IMR-90 (cell line): ENCODE results near the gene CNTN4. TPM values are rescaled to one million over a fixed set of nuclear protein-coding genes. Genes with fewer than 3 reads are reported as not detected.

Source experiments
- ATAC-seq: fragments of 200-7000 bp; cut with Tn5 transposase; 2 replicates; pipeline ENCODE4 v1.9.1; 2020; ENCODE audit warnings: low read depth, mild to moderate bottlenecking, moderate library complexity
- BruUV-seq: library from RNA; stranded (reverse); fragments of 400-500 nt; replicated peaks from 2 replicates; lab custom pipeline; 2021; lab: Mats Ljungman, UMichigan
- CTCF ChIA-PET: fragments of 300-600 bp; formaldehyde crosslinking; extraction: SDS; loops from one replicate; lab custom pipeline; 2021; ENCODE audit warnings: antibody characterized with exemption; lab: Yijun Ruan, JAX
- POLR2A ChIA-PET: fragments of 300-600 bp; sonication (Branson Sonifier 250); formaldehyde crosslinking; loops from one replicate; lab custom pipeline; 2022; ENCODE audit warnings: antibody characterized with exemption; ENCODE audit not compliant: unreplicated experiment; lab: Charles Lee
- DNase-seq: peaks from one replicate; pipeline ENCODE4 v3.0.0; 2013
- H2AFZ ChIP-seq: replicated peaks from 2 replicates; pipeline ENCODE3; 2013; ENCODE audit warnings: low read length, mild to moderate bottlenecking; ENCODE audit not compliant: poor library complexity
- H2AK5ac ChIP-seq: 2 replicates; pipeline ENCODE4 v1.6.1; 2013; ENCODE audit warnings: low read depth, low read length, inconsistent platforms
- H2AK9ac ChIP-seq: replicated peaks from 2 replicates; pipeline ENCODE3; 2013; ENCODE audit warnings: mild to moderate bottlenecking, low read depth, low read length, moderate library complexity; ENCODE audit not compliant: poor library complexity
- H2BK120ac ChIP-seq: 2 replicates; pipeline ENCODE4 v1.6.1; 2013; ENCODE audit warnings: low read depth, low read length, inconsistent platforms
- H2BK15ac ChIP-seq: 3 replicates; pipeline ENCODE4 v1.6.1; 2013; ENCODE audit warnings: low read depth, low read length, inconsistent platforms
- H2BK20ac ChIP-seq: 2 replicates; pipeline ENCODE4 v1.6.1; 2013; ENCODE audit warnings: low read depth, mild to moderate bottlenecking, inconsistent platforms, low read length, moderate library complexity
- H2BK5ac ChIP-seq: 2 replicates; pipeline ENCODE4 v1.6.1; 2013; ENCODE audit warnings: mild to moderate bottlenecking, low read depth, low read length, inconsistent platforms; ENCODE audit not compliant: poor library complexity, severe bottlenecking
- H3K14ac ChIP-seq: replicated peaks from 2 replicates; pipeline ENCODE4 v1.6.1; 2013; ENCODE audit warnings: low read depth, low read length, inconsistent platforms
- H3K18ac ChIP-seq: 2 replicates; pipeline ENCODE4 v1.6.1; 2013; ENCODE audit warnings: low read depth, low read length, control low read depth
- H3K23ac ChIP-seq: 2 replicates; pipeline ENCODE4 v1.6.1; 2013; ENCODE audit warnings: low read depth, low read length, inconsistent platforms
- H3K27ac ChIP-seq: 2 replicates; pipeline ENCODE4 v1.5.1; 2013; ENCODE audit warnings: mild to moderate bottlenecking, control low read depth, low read length; ENCODE audit not compliant: insufficient read depth
- H3K27me3 ChIP-seq: 2 replicates; pipeline ENCODE4 v1.6.1; 2013; ENCODE audit warnings: low read length; ENCODE audit not compliant: control insufficient read depth, insufficient read depth
- H3K36me3 ChIP-seq: 2 replicates; pipeline ENCODE4 v1.6.1; 2013; ENCODE audit warnings: low read length, mixed read lengths; ENCODE audit not compliant: control insufficient read depth, insufficient read depth
- H3K4ac ChIP-seq: 2 replicates; pipeline ENCODE4 v1.6.1; 2013; ENCODE audit warnings: low read depth, low read length, inconsistent platforms
- H3K4me1 ChIP-seq: 2 replicates; pipeline ENCODE4 v1.6.1; 2013; ENCODE audit warnings: low read length, mixed read lengths; ENCODE audit not compliant: control insufficient read depth, insufficient read depth
- H3K4me2 ChIP-seq: 2 replicates; pipeline ENCODE4 v1.6.1; 2013; ENCODE audit warnings: low read depth, mild to moderate bottlenecking, control low read depth, low read length, moderate library complexity
- H3K4me3 ChIP-seq: 2 replicates; pipeline ENCODE4 v1.5.1; 2013; ENCODE audit warnings: low read depth, mild to moderate bottlenecking, control low read depth, low read length, moderate library complexity; ENCODE audit not compliant: insufficient read depth
- H3K56ac ChIP-seq: 2 replicates; pipeline ENCODE4 v1.6.1; 2013; ENCODE audit warnings: low read length, inconsistent platforms; ENCODE audit not compliant: insufficient read depth; ENCODE audit errors: extremely low read depth
- H3K79me1 ChIP-seq, 2 experiments: 2 replicates each; pipeline ENCODE4 v1.6.1; 2013; ENCODE audit warnings: low read length in 2 of 2, inconsistent platforms in 1 of 2, low read depth in 1 of 2
- H3K9ac ChIP-seq: 2 replicates; pipeline ENCODE4 v1.6.1; 2013; ENCODE audit warnings: low read depth, low read length, control low read depth
- H3K9me1 ChIP-seq: 2 replicates; pipeline ENCODE4 v1.6.1; 2013; ENCODE audit warnings: low read length, inconsistent platforms; ENCODE audit not compliant: insufficient read depth
- H3K9me3 ChIP-seq: 2 replicates; pipeline ENCODE4 v1.6.1; 2013; ENCODE audit warnings: low read length; ENCODE audit not compliant: control insufficient read depth, insufficient read depth
- H4K20me1 ChIP-seq: 2 replicates; pipeline ENCODE4 v1.6.1; 2013; ENCODE audit warnings: low read length, inconsistent platforms; ENCODE audit not compliant: insufficient read depth
- H4K5ac ChIP-seq: 2 replicates; pipeline ENCODE4 v1.6.1; 2013; ENCODE audit warnings: mild to moderate bottlenecking, low read depth, low read length, control low read depth
- H4K8ac ChIP-seq, 2 experiments: 2 replicates each; pipeline ENCODE4 v1.6.1; 2013; ENCODE audit warnings: low read depth in 2 of 2, low read length in 2 of 2, control low read depth in 1 of 2, inconsistent platforms in 1 of 2
- H4K91ac ChIP-seq: 2 replicates; pipeline ENCODE4 v1.6.1; 2013; ENCODE audit warnings: low read depth, low read length, inconsistent platforms; ENCODE audit not compliant: insufficient read depth
- BHLHE40 ChIP-seq: fragments of 150-350 bp; IDR thresholded peaks from 2 replicates; pipeline ENCODE4 v1.6.1; 2016; ENCODE audit warnings: mild to moderate bottlenecking, low read depth, low read length
- CHD1 ChIP-seq: IDR thresholded peaks from 2 replicates; pipeline ENCODE4 v1.6.1; 2012; ENCODE audit warnings: low read depth, low read length, improper control_type of control experiment
- FOS ChIP-seq: fragments of 150-350 bp; IDR thresholded peaks from 2 replicates; pipeline ENCODE4 v1.6.1; 2016; ENCODE audit warnings: low read depth, low read length
- MAFK ChIP-seq: IDR thresholded peaks from 2 replicates; pipeline ENCODE4 v1.6.1; 2012; ENCODE audit warnings: low read depth, low read length, improper control_type of control experiment
- MAZ ChIP-seq: IDR thresholded peaks from 2 replicates; pipeline ENCODE4 v1.6.1; 2012; ENCODE audit warnings: low read depth, mild to moderate bottlenecking, low read length, improper control_type of control experiment, moderate library complexity, borderline replicate concordance
- MXI1 ChIP-seq: IDR thresholded peaks from 2 replicates; pipeline ENCODE4 v1.6.1; 2012; ENCODE audit warnings: low read depth, mild to moderate bottlenecking, low read length, moderate library complexity, borderline replicate concordance
- RFX5 ChIP-seq: IDR thresholded peaks from 2 replicates; pipeline ENCODE4 v1.8.0; 2012; ENCODE audit warnings: low read depth, mild to moderate bottlenecking, low read length, moderate library complexity
- SMC3 ChIP-seq: fragments of 150-350 bp; IDR thresholded peaks from 2 replicates; pipeline ENCODE4 v1.6.1; 2016; ENCODE audit warnings: low read depth, mild to moderate bottlenecking, antibody characterized with exemption, low read length, moderate library complexity
- WGBS, 2 experiments: methylation state at CpG; one replicate each; pipeline versions ENCODE4 v1.1.5 to v1.1.7; 2013; ENCODE audit warnings: missing lambda C conversion rate in 2 of 2; ENCODE audit not compliant: insufficient read length in 1 of 2; ENCODE audit errors: extremely low coverage in 2 of 2; 5-methylcytosine and 5-hydroxymethylcytosine counted together
- dilution Hi-C: fragments of 300-500 bp; cut with HindIII; formaldehyde crosslinking; loops from one replicate; pipeline ENCODE4 v1.14.3; 2018; ENCODE audit warnings: low sequenced_read_pairs; ENCODE audit not compliant: unreplicated experiment
- in situ Hi-C: fragments of 300-500 bp; cut with MboI; formaldehyde crosslinking; loops from 3 replicates; pipeline ENCODE4 v1.14.3; 2019; ENCODE audit warnings: low sequenced_read_pairs, inconsistent platforms, mixed read lengths
- intact Hi-C: fragments of 100-400 bp; cut with micrococcal nuclease; formaldehyde crosslinking; loops from 2 replicates; pipeline ENCODE4 v1.10.0; 2022
- polyA plus RNA-seq, 3 experiments: library from polyadenylated mRNA; depleted of rRNA; stranded (reverse); fragments of >200 nt; gene quantifications; 2 replicates each; pipeline ENCODE4 v1.2.3, GENCODE V29; 2012; ENCODE audit warnings: low replicate concordance in 1 of 3
- total RNA-seq: library from RNA; depleted of rRNA; stranded (reverse); fragments of >200 nt; gene quantifications from 2 replicates; pipeline ENCODE4 v1.2.3, GENCODE V29; 2012
- TF ChIP-seq, protein P1 (sequence below): conservative IDR thresholded peaks from 2 replicates; pipeline ENCODE4 v1.5.1; 2012; ENCODE audit warnings: mild to moderate bottlenecking, low read depth, low read length, improper control_type of control experiment

CNTN4 gene
- total and polyA plus RNA-seq, 2 of the 4 experiments (the other 2 are of a cell fraction) = under 0.01 TPM; not detected in 1

- H3K4me1 ChIP-seq = no peaks in the 10 kb centered on the region
- no peaks in the 10 kb centered on the region for H3K36me3 ChIP-seq
- no peak overlapping the region for H3K14ac ChIP-seq
- no peak overlapping the region for H2AFZ ChIP-seq
- no peak overlapping the region for H2BK5ac ChIP-seq
- CTCF ChIA-PET = no interaction called here
- ATAC-seq (no peak), DNase-seq (no peak)
- H3K56ac ChIP-seq = no peak overlapping the region
- no peaks in the 10 kb centered on the region for H3K79me1 ChIP-seq
- no peak overlapping the region for H4K5ac ChIP-seq
- BruUV-seq = no TSS peak
- H3K4ac ChIP-seq = no peak overlapping the region
- H3K23ac ChIP-seq = no peak overlapping the region
- H3K9me3 ChIP-seq = no peaks in the 10 kb centered on the region
- 38% methylated on average over 2 of the region's 3 CpGs; no CpG with 5 or more reads in 1 of the 2 experiments for WGBS, 2 experiments
- TF ChIP-seq MXI1 (no peak), RFX5 (no peak), CHD1 (no peak), MAZ (no peak), SMC3 (no peak), BHLHE40 (no peak), MAFK (no peak), FOS (no peak)
- TF ChIP-seq, protein P1, sequence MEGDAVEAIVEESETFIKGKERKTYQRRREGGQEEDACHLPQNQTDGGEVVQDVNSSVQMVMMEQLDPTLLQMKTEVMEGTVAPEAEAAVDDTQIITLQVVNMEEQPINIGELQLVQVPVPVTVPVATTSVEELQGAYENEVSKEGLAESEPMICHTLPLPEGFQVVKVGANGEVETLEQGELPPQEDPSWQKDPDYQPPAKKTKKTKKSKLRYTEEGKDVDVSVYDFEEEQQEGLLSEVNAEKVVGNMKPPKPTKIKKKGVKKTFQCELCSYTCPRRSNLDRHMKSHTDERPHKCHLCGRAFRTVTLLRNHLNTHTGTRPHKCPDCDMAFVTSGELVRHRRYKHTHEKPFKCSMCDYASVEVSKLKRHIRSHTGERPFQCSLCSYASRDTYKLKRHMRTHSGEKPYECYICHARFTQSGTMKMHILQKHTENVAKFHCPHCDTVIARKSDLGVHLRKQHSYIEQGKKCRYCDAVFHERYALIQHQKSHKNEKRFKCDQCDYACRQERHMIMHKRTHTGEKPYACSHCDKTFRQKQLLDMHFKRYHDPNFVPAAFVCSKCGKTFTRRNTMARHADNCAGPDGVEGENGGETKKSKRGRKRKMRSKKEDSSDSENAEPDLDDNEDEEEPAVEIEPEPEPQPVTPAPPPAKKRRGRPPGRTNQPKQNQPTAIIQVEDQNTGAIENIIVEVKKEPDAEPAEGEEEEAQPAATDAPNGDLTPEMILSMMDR = no peak
- dilution Hi-C loops = no loop called here
- H2BK120ac ChIP-seq = no peak overlapping the region
- H3K27ac ChIP-seq = no peak overlapping the region
- no peak overlapping the region for H3K9ac ChIP-seq
- no peaks in the 10 kb centered on the region for H4K20me1 ChIP-seq
- no peak overlapping the region; the same call in 1 of the 2 replicates for H3K4me2 ChIP-seq
- intact Hi-C loops = no loop called here
- H2BK15ac ChIP-seq = no peak overlapping the region
- no peak overlapping the region for H4K91ac ChIP-seq
- no peak overlapping the region for H3K18ac ChIP-seq
- no peak overlapping the region for H2BK20ac ChIP-seq
- H3K4me3 ChIP-seq = no peak overlapping the region
- no peak overlapping the region for H2AK9ac ChIP-seq
- in situ Hi-C loops = no loop called here
- H3K27me3 ChIP-seq = no peaks in the 10 kb centered on the region
- no peak overlapping the region for H4K8ac ChIP-seq
- H2AK5ac ChIP-seq = no peak overlapping the region
- POLR2A ChIA-PET = no interaction called here
- H3K9me1 ChIP-seq = no peaks in the 10 kb centered on the region
Measured at GRCh38 chr3:2643606-2644005, 544.9 kb downstream of the CNTN4 start.
